GM19455 (cell line): ENCODE results near the gene ARHGAP10.
"Not testable (repeated sequence)": the region's sequence is repeated elsewhere in the genome, so short reads cannot be mapped to it uniquely, and the experiment has no call there.

ENCODE experiments used
- ATAC-seq: cut with Tn5 transposase; IDR thresholded peaks from one replicate; pipeline ENCODE4 v1.9.1; 2021; ENCODE audit not compliant: unreplicated experiment

The ARHGAP10 gene

DNA sequence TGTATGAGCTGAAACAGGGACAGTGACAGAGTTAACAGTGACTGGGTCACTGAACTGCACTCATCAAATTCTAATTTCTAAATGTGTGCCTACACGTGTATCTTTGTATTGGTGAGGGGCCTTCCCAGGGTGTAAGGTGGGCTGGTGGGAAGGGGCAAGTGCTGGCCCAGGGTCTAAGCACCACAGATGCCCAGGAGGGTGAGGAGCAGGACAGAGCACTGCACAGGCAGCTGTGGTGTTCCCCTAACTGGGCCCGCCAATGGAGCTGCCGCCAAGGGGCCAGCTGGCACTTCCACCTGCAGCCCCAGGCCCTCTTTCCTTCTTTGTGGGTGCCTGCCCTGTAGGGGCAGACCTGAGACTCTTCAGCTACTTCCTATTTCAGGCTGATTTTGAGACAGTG lies 349.9 kb downstream of the ARHGAP10 start:
- no peak for ATAC-seq

DNA sequence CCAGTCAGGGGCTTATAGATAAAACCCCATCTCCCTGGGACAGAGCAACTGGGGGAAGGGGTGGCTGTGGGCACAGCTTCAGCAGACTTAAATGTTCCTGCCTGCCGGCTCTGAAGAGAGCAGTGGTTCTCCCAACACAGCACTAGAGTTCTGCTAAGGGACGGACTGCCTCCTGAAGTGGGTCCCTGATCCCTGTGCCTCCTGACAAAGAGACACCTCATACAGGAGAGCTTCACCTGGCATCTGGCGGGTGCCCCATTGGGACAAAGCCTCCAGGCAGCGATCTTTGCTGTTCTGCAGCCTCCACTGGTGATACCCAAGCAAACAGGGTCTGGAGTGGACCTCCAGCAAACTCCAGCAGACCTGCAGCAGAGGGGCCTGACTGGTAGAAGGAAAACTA lies 351.2 kb downstream of the ARHGAP10 start:
- not testable (repeated sequence) for ATAC-seq

DNA sequence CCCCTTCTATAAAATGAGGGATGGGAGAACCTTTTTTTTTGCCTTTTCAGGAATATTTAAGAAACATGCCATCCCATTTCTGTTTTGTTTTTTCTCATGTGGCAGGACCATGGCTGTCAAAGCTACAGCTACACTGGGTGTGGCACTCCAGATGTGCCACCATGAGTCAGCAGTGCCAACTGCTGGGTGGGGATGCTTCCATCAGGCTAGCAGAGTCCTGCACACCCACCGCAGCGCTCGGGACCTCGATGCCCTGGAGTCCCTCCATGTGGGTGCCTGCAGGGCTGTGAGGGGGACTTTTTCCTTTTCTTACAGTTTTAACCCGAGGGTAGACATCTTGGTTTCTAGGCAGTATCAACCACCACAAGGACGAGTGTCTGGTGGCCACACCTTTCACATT lies 357.7 kb downstream of the ARHGAP10 start:
- no peak for ATAC-seq

DNA sequence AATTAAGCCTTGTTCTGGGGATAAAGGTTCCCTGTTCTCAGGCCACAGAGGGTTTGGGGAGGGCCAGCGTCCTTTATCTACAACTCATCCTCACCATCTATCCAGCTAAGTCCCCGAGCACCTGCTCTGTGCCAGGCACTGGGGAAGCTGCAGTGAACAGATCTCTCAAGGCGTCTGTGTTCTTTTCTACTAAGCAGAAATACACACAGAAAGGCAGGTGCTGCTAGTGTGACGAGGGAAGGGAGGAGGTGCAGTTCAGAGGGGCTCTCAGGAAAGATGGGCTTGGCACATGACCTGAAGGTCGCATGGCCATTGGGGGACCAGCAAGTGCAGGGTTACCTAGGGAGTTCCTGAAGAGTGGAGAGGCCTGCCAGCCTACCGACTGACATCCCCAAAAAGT lies 358.1 kb downstream of the ARHGAP10 start:
- ATAC-seq: no peak

DNA sequence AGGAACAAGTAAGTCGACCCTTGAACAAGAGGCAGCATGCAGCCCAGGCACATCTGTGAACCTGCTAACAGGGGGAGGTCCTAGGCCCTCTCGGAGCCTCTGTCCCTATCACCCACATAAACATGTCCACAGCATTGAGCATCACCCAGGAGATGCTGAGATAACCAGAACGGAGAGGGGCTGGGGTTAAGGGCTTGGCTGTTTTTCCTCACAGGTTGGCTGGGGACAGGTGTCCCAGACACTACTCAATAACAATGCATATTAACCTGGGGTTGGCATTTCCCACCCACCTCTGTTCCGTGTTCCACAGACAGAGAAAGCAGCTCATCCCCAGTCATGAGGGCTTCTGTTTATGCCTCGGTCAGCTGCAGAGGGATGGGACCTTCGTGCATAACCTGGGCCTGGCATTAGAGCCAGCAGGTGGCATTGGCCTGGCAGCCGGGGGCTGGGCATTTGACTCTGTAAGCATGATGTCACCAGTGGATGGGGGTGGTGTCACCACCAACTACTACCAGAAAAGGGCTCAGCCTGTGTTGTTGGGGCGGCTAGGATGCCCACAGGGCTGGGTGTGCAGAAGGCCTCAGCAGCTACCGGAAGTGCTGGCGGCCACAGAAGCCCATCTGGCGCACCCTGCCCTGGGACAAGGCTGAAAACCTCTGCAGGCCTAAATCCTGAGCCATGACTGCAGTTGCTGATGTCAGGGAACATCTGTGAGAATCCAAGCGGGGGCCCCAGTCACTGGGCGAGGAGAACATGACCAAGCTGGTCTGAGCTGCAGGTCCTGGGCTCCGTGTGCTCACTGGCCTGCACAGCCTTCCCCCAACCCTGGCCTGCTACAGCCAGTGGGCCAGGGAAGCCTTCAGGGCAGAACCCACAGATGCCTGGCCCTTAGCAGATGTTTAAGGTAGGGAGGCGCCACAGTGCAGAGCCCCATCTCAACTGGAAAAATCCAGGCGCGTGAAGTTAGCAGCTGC lies 358.9 kb downstream of the ARHGAP10 start:
- ATAC-seq: no peak

DNA sequence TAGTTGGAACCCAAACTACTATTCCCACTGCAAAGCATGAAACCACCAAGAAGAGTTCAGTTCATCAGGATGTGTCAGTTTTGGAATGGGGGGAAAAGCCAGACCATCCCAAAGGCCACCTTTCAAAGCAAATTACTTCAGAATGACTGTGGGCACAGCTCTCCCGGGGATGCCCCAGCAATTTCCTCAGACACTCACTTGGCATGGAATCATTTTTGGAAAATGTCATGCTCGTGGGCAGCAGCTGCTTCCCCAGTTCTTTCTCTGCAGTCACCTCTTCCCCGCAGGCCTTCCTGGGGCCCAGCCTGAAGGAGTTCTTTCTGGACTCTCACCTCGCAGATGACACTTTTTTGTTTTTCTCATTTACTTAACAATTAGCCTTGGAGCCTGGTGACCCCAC lies 360.0 kb downstream of the ARHGAP10 start:
- no peak for ATAC-seq

DNA sequence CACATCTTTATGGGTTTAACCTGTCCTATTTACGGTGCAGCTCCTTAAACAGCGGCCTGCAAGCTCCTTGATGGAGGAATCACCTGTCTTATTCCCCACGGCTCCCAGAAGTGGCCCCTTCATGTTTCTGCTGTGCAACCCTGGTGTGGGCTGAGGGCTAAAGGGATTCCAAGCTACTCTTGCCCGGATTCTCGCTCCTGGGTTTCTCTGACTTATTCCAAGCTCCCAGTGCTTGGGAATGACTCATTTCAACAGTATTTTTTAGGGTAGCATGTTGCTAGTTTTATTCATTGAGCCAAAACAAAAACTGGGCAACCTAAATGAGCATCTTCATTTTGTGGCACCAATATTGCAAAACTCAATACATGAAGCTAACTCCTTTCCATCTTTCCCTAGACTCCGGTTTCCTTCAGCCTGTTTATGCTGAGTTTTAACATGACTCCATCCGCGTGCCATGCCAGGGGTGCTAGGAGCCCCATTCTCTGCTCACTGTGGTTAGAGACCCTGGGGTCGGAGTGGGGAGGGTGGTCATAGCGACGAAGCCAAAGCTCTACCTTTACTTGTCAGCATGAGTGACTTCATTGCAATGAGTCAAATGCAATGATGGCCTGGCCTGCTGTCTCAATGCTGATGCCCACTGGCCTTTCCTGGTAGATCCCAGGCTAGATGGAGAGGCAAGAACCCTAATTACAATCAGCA lies 360.6 kb downstream of the ARHGAP10 start:
- no peak for ATAC-seq

DNA sequence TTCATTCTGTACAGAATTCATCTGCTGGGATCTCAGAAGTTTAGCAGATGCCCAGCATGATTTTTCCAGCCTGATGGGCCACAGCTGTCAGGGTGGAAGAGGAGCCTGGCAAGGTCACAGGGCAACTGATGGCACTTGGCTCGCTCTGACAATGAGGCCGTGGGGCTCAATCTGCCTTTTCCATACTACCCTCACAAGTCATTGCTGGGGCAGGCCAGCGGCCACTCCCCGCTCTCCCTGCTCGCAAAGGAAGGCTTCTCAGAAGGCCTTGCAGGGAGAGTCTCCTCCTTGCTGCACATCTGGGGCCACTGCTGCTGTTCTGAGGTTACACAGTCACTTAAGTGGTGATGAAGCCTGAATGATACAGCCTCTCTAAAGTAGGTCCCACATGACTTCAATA lies 361.2 kb downstream of the ARHGAP10 start:
- ATAC-seq: no peak

DNA sequence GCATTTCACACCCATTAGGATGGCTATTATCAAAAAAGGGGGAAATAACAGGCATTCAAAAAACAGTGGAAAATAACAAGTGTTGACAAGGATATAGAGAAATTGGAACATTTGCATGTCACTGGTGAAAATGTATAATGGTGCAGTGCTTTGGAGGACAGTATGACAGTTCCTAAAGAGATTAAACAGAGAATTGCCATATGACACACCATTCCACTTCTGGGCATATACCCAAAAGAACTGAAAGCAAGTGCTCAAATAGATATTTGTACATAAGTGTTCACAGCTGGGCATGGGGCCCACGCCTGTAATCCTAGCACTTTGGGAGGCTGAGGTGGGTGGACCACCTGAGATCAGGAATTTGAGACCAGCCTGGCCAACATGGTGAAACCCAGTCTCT lies 362.3 kb downstream of the ARHGAP10 start:
- no peak for ATAC-seq

DNA sequence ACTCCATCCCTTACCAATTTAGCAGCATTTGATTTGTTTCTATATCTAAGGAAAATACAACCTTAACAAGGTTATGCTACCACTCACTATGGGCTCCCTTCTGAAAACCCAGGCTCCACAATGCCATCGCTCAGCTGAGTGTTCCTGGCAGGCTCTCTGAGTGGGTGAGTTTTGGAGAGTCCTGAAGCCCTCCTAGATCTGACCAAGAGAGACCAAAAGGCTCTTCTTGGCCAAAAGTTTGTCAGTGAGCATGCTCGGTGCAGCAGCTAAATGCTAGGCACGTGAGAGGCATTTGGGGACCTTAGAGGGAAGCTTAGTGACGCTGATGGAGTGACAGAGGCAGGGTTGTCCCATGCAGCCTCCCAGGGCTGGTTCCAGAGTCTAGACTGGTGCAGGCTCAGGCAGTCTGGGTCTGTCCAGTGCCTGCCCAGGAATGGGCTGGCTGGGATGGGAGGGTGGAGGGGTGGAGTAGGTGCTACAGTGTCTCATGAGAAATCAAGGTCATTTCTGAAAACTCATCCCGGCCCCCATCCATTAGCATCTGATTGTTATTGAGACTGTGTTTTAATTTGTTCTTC lies 363.5 kb downstream of the ARHGAP10 start:
- no peak for ATAC-seq

DNA sequence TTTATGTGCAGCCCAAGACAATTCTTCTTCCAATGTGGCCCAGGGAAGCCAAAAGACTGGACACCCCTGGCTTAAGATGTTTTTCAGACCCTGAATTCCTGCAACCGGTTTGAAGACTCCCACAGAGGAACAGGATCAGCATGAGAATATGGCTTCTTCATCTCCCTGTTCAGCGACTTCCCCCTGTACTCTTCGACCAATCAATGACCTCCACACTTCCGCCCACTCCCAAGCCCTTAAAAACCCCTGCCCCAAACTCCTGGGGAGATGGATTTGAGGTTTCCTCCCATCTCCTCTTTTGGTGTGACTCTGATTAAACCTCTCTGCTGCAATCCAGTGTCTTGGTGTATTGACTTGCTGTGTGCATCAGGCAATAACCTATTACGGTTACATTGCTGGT lies 365.9 kb downstream of the ARHGAP10 start:
- no peak for ATAC-seq

DNA sequence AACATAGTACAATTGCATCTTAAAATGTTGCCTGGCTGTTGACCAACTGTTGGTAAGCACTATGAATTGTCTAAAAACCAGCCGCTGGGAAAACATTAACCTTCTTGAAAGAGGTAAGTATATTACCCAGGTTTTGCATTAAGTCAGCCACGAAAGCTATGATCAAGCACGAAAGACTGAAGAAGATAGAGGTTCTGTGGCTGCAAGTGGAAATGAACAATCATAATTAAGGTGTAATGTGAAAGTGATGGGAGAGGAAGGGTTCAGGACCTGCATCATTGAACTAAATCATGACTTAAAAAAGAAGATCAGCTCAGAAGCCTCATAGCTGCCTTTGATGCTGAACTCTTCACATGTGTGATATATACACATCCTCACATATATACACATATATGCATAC lies 369.3 kb downstream of the ARHGAP10 start:
- ATAC-seq: no peak

DNA sequence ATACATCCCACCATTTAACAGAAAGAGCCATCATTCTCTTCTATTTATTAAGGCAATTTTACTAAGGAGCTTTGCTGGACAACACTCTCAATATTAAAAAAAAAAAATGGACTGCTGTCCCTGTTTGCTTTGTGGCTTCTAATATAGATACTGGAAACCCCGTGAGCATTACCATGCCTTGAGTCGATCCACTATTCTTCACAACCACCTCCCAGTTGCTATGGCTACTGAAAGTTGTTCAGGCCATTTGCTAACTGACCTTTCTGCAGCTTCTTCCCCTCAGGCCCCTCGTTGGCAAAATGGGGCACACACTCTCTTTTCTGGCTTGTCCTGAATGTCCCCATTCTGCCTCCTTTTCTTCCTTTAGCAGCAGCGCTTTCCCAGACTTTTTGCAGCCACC lies 369.9 kb downstream of the ARHGAP10 start:
- no peak for ATAC-seq

DNA sequence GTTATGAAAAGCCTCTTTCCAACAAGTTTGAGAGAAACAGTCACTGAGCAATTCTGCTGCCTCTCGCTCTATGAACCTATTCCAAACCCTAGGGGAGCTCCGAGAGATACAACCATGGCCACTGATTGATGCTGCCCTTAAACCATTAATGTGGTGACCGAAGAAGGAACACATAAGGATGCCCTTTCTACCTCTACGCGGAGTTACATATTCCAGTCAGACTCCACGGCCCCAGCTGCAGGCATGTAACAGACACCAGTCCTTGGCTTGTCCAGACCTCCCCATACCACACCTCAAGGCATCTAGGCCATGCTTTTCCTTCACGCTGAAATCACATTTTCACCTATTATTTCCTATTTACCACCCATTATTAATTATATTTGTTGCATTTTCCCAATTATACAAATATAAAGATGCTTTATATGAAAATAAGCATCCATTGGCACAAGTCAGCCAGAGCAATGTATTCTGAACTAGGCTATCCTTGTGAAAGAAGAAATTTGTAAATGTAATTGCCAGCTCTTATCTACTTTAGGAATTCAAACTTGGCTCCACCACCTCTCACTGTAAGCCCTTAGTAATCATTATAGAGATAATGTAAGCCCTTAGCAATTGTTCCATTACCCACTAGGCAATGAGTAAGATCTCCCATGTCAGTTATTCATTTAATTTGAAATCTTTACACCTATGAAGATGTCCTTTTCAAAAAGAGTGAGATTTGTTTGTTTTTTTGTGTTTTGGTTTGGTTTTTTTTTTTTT lies 371.9 kb downstream of the ARHGAP10 start:
- ATAC-seq: no peak

DNA sequence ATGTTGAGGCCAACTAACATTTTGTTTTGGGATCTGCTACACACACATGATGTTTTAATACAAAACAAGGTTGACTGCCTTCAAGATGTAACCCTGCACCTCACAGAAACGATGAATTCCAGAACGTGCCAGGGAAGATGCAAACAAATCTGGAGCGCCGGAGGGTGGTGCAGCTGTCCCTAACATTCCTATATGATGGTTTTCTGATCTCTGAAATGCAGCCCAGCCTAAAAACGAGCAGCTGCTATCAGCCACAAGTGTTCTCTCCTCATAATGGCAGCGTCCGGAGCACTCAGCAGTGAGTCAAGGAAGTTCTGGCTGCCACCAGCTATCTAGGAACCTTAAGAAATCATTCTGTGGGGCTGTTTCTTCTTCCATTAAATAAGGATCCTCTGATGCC lies 376.9 kb downstream of the ARHGAP10 start:
- no peak for ATAC-seq

DNA sequence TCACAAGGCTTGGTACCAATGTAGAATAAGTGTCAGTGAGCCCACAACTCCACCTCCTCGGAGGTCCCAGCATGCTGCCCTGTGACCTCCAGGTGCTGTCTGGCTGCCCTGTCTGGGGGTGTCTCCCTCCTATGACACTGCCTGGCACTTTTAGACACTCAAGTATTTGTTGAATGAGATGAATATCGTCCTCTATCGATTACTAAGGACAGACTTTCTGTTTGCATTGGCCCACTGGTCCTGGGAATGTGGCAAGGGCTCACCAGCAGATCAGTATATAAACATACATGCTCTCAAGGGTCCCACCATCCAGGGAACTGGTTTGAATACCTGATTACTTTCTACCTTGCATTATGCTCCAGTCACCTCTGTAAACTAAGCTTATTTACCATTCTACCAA lies 377.3 kb downstream of the ARHGAP10 start:
- ATAC-seq: no peak

DNA sequence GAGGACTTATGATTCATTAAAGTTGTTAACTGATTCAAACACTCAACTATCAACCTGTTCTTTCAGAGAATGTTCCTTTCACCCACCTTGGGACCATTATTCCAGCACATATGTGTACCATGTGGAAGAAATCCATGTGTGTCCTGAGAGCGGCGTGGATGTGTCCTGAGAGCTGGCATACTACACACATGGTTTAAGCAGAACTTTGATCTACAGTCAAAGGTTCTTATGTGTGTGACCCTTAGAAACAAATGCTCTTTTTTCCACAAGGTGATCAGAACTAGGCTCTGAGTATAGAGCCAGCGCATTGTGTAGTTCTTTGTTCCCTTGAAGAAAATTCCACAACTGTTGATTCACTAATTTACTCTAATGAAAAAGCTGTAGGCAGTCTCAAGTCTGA lies 378.3 kb downstream of the ARHGAP10 start:
- ATAC-seq: no peak

DNA sequence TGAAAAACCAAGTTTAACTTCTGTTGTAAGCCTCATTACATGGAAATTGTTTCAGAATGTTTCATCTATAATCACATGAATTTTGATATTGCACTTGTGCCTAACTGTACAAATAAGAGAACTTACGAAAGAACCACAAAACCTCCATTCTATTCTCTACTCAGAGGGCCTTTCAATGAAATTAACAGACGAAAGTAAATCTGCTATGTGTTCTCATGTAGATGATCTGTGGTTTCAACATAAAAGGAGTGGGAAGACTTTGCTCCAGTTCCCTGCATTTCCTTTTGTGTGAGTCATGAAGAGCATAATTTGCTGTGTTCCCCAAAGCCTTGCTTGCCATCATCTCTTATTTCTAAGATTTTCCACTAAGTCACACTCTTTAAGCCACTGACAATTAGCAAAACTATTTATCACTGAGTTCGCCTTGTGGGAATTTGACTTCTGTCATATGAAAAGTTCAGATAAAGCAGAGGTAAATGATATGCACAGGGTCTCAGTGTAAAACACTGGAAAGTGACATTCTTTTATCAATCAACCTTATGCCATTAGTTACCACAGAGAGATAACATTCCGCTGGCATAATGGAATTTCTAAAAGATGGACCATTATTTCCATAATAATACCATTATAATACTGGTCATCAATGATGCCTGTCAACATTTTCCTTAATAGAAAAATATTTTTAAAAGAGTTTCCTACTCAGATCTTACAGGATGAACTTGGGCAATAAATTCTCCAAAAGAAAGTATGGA lies 380.5 kb downstream of the ARHGAP10 start:
- ATAC-seq: no peak

DNA sequence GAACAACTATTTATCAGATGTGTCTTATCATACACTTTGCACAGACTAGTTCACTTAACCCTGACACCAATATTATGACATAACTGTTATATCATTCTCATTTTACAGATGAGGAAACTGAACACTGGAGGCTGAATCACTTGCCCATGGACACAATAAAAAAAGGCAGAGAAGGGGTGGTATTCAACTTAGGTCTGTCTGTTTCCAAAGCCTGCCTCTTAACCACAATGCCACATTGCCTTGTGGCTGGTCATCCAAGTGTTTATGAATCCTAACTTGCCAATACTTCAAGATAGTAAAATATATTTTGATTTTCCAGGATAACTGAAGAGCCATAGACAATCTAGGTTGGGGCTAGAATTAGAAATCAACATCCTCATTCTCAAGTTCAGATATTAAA lies 382.5 kb downstream of the ARHGAP10 start:
- no peak for ATAC-seq

DNA sequence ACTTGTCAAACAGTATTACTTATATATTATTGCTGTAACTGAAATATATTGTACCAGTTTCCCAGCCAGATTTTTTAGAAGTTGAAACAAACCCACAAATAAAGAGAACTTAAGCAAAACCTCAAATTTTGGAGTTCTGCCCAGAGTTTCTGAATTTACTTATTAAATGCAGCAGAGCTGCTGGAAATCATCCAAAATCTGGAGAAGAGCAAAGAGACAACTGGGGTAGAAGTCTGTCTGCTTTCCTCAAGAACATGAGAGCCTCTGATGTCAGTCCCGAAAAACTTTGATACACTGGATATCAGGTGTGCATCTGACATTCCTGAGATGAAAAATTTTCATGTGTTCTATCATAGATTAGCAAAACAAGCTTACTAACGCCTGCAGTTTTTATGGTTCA lies 384.4 kb downstream of the ARHGAP10 start:
- no peak for ATAC-seq

DNA sequence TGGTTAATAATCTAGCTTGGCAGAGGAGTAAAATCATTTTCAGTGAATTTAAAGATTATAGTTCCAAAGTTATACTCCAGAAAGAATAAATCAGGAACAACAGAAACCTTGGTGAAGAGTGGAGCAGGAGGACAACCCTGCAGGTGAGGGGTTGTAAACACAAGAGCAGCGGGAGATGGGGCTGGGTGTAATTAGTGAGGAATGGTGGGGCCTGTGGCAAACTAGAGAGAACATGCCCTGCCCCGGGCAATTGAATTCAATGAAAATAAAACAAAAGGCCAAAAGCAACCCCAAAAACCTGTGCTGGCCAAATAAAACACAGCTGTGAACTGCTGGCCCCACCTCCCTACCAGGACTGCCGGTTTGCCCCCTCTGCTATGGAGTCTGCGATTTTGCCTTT lies 385.1 kb downstream of the ARHGAP10 start:
- ATAC-seq: no peak
